HS-5 (cell line): ENCODE measurements around the gene AHRR.
"Not testable (repeated sequence)": the region's sequence is repeated elsewhere in the genome, so short reads cannot be mapped to it uniquely, and the experiment has no call there.

Experiments
- DNase-seq: peaks from one replicate; pipeline ENCODE4 v3.0.0-alpha.2; 2012; ENCODE audit warnings: low read depth

The AHRR gene

GRCh38 chr5:306011-306805, 15.3 kb upstream of the AHRR start:
- no peak for DNase-seq

DNA sequence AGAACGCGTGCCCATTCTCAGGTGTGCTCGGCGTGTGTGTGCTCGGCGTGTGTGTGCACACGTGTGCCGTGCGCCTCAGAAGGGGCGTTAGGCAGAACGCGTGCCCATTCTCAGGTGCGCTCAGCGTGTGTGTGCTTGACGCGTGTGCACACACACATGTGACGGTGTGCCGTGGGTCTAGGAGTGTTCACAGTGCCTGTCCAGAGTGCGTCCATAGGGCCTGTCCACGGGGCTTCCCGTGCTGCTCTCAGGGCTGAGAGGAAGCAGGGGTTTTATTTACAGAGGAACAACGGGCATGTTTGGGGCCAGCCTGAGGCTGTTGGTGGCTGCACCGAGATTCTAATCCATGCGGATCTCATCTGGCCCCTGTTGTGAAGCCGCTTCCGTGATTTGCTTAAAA, 14.2 kb upstream of the AHRR start:
- no peak for DNase-seq

GRCh38 chr5:307794-308579, 13.5 kb upstream of the AHRR start:
- no peak for DNase-seq

DNA sequence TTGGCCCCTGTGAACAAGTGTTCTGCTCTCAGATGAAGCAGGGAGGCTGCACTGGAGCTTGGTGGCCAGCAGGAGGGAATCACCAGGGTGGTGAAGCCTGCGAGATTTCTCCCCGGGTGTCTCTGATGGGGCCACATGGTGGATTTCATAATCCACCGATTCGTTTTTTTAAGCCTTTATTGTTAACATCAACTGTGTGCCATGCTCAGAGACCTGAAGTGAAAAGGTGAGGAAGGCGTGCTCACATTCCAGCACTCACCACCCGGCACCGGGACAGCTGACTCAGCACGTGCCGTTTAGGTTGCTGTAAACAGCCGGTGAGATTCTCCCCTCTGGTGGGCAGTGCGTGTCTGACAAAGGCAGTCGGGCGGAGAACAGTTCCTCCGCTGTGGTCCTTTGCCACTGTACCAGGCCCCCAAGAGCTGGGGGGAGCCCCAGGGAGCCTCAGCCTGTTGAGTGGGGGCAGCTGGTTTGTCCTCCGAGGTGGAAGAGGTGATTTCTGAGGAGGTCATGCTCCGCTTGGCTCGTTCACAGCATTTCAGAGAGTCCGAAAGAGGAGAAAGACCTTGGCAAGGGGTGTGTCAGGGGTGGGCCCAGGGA, 12.7 kb upstream of the AHRR start:
- DNase-seq, result no peak

DNA sequence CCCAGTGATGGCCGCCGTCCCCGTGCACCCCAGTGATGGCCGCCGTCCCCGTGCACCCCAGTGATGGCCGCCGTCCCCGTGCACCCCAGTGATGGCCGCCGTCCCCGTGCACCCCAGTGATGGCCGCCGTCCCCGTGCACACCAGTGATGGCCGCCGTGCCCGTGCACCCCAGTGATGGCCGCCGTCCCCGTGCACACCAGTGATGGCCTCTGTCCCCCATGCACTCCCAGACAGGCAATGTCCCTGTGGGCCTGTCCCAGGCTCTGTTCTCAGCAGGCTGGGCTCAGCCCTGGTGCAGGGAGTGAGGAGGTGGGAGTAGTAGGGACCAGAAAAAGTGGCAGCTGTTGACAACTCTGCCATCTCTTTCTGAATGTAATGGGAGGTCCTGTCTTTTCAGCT, 11.7 kb upstream of the AHRR start:
- not testable (repeated sequence) for DNase-seq

GRCh38 chr5:310516-310915, 11.0 kb upstream of the AHRR start:
- DNase-seq, result no peak

- DNase-seq, result no peak
Measured at GRCh38 chr5:310941-311434, 10.5 kb upstream of the AHRR start.

- DNase-seq, result no peak
Measured at GRCh38 chr5:311963-312362, 9.6 kb upstream of the AHRR start.

DNA sequence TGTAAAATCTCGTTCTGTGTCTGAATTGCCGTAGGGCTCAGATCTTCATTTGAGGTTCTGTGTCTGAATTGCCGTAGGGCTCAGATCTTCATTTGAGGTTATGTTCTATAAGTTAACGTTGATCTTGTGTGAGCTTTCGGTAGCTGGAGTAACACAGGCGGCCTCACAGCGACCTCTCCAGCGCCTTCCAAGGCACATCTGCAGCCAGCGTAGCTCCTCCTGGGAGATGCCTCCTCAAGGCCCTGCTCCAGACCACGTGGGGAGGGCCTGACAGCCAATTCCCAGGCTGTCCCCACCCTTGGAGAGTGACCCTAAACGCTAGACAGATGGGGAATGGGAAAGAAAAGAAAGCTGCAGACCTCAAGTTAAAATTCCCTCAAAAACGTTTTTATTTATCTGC, 8.7 kb upstream of the AHRR start:
- DNase-seq, result no peak

DNA sequence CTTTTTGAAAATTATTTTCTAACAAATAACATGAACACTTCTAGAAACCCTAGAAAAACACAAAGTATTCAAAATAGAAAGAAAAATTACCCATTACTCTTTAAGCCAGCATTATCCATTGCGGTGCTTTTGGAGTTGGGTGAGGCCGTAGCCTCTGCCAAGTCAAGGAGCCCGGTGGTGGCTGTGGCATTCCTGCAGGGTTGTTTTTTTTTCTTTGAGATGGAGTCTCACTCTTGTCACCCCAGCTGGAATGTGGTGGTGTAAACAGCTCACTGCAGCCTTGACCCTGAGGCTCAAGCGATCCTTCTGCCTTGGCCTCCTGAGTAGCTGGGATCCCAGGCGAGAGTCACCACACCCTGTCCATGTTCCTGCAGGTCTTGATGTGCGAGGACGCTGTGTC, 8.2 kb upstream of the AHRR start:
- no peak for DNase-seq

- DNase-seq, result no peak
Measured at GRCh38 chr5:313806-314376, 7.6 kb upstream of the AHRR start.

- DNase-seq, result no peak
Measured at GRCh38 chr5:314676-315487, 6.6 kb upstream of the AHRR start.

DNA sequence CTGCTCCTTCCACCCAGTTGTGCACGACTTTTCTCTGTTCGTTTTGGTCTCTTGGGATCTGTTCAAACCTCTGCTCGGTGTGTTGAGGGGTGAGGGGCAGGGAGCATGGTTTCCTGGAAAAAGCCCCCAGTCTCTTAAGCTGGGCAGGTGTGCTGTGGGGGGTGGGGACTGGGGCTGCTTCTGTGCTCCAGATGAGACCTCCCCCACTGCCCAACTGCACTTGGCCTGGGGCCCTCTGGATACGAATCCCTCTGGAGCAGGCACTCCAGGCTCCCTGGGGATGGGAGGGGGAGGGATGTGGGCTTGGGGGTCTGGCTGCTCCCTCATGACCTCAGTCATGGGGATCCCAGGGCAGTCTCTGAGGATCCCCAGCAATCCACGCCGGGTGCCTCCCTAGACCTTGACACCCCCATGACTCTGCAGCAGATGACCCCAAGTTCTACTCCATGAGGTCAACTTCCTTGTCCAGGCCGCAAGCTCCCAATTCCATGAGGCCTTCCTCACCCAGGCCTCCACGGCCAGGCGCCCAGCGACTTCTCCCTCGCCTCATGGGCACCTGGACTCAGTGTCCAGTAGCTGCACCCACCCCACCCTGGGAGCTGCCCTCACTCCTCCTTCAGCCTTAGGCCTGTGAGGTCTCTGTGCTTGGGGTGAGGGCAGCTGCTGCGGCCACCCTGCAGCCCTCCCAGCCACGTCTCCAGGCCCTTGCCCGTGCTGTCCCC, 5.9 kb upstream of the AHRR start:
- DNase-seq, result no peak

DNA sequence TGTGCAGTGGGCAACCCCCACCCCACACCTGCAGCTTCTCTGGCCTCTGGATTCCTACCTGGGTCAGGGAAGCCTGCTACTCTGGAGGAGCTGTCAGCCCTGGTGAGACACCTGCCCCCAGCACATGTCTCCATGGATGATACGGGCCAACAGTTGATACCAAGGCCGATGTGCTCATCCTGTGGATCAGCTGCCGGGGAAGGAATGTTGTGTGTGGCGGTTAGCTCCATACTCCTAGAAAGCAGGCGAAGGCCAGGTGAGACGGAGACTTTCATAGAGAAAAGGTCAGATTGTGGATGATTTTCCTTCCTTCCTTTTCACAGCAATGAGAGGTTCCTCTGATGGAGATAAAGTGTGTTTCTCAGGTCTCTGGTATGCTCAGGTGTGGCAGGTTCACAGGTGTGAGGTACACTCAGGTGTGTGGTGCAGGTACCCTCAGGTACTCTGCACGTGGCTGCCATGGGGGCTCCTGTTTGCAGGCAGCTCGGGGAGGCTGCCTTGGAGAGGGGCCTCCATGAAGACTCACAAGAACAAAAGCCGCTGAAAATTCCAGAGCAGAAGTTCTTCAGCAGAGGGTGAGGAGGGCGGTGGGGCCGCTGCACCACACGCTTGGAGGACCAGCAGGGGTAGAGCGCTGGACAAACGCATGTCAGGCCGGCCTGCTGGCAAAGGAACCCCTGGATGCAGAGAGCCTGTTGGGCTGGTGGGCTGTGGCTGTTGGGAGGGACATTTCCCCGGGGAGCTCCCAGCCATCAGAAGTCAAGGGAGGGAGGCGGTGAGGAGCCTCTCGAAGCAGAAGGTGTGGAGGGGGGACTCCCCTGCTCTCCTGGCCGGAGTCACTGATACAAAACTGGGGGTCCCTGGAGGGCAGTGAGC, 5.1 kb upstream of the AHRR start:
- DNase-seq, result no peak

- DNase-seq, result no peak
Measured at GRCh38 chr5:317086-317811, 4.3 kb upstream of the AHRR start.

DNA sequence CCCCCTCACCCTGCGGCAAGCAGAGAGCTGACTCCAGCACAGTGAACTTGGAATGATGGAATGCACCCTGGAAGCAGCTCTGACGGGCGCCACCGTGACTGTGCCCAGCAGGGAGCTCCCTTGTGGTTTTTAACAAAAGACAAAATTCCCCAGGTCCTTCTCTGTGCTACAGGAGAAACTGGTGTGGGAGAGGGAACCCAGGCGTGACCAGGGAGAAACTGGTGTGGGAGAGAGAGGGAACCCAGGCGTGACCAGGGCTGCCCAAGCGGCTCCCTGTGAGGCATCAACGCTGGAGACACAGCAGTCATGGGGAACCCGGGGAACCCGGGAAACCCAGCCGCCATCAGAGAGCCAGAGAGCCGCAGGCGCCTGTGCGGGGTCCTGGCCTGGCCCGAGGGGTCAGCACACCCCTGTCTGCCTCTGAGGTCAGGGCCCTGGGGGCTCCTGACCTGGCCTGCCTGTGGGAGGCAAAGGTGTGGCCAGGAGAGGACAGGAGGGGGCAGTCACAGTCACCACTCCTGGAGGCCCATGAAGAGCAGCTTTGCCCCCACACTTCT, 3.1 kb upstream of the AHRR start:
- DNase-seq, result no peak

GRCh38 chr5:318931-319601, 2.4 kb upstream of the AHRR start:
- no peak for DNase-seq

- no peak for DNase-seq
Measured at GRCh38 chr5:320524-321229, 837 bp upstream of the AHRR start.
